Liver (tissue), 9 donors: ENCODE measurements around the gene RASGRP2. TPM values are rescaled to one million over a fixed set of nuclear protein-coding genes. Genes with fewer than 3 reads are reported as not detected.

Source experiments
- DNase-seq: peaks from one replicate; pipeline ENCODE4 v3.0.0-alpha.2; 2017; ENCODE audit warnings: low spot score
- H3K27ac ChIP-seq, 2 donors: one replicate each; pipeline ENCODE4 v1.7.0; 2013; ENCODE audit warnings: inconsistent platforms in 2 of 2, low read length in 2 of 2, control low read depth in 1 of 2, low read depth in 1 of 2, mild to moderate bottlenecking in 1 of 2
- H3K27me3 ChIP-seq, 4 donors: one replicate each; pipeline versions ENCODE4 v1.6.1 to v1.7.0; 2013; ENCODE audit warnings: low read length in 3 of 4, inconsistent platforms in 1 of 4, mild to moderate bottlenecking in 1 of 4, moderate library complexity in 1 of 4; ENCODE audit not compliant: control insufficient read depth in 4 of 4, insufficient read depth in 4 of 4
- H3K36me3 ChIP-seq, 4 donors: one replicate each; pipeline versions ENCODE4 v1.6.1 to v1.7.0; 2013; ENCODE audit warnings: low read length in 3 of 4, mild to moderate bottlenecking in 3 of 4, low read depth in 1 of 4, moderate library complexity in 1 of 4; ENCODE audit not compliant: control insufficient read depth in 4 of 4, insufficient read depth in 3 of 4
- H3K4me1 ChIP-seq, 4 donors: one replicate each; pipeline versions ENCODE4 v1.6.1 to v1.7.0; 2013; ENCODE audit warnings: low read length in 3 of 4, mild to moderate bottlenecking in 3 of 4, moderate library complexity in 1 of 4; ENCODE audit not compliant: control insufficient read depth in 4 of 4, insufficient read depth in 4 of 4
- H3K4me3 ChIP-seq, 3 donors: one replicate each; pipeline versions ENCODE4 v1.6.1 to v1.7.0; 2013; ENCODE audit warnings: low read length in 3 of 3, control low read depth in 1 of 3, low read depth in 1 of 3, mild to moderate bottlenecking in 1 of 3
- H3K9ac ChIP-seq, 2 donors: one replicate each; pipeline ENCODE4 v1.7.0; 2013; ENCODE audit warnings: low read length in 2 of 2, mild to moderate bottlenecking in 2 of 2, moderate library complexity in 2 of 2, control low read depth in 1 of 2, low read depth in 1 of 2
- H3K9me3 ChIP-seq, 4 donors: one replicate each; pipeline versions ENCODE4 v1.6.1 to v1.7.0; 2013; ENCODE audit warnings: low read length in 3 of 4; ENCODE audit not compliant: control insufficient read depth in 4 of 4
- ATF3 ChIP-seq: IDR thresholded peaks from 2 replicates; pipeline ENCODE4 v1.6.1; 2016; ENCODE audit warnings: antibody characterized with exemption
- CTCF ChIP-seq: fragments of 150-350 bp; IDR thresholded peaks from 2 replicates; pipeline ENCODE4 v1.5.1; 2017; ENCODE audit warnings: improper control_type of control experiment, low read depth, low read length; ENCODE audit not compliant: missing input control
- EGR1 ChIP-seq, 2 donors: IDR thresholded peaks; 2 replicates each; pipeline ENCODE4 v1.6.1; 2016 to 2018; ENCODE audit warnings: antibody characterized with exemption in 2 of 2, low read depth in 2 of 2
- FOXA1 ChIP-seq: IDR thresholded peaks from 2 replicates; pipeline ENCODE4 v1.6.1; 2016; ENCODE audit warnings: antibody characterized with exemption
- FOXA2 ChIP-seq: IDR thresholded peaks from 2 replicates; pipeline ENCODE4 v1.6.1; 2016; ENCODE audit warnings: antibody characterized with exemption
- GABPA ChIP-seq, 2 donors: IDR thresholded peaks in 1 of 2; conservative IDR thresholded peaks in 1 of 2; 2 replicates each; pipeline ENCODE4 v1.6.1; 2016; ENCODE audit warnings: antibody characterized with exemption in 2 of 2, mild to moderate bottlenecking in 1 of 2, moderate library complexity in 1 of 2
- HNF4A ChIP-seq, 2 donors: conservative IDR thresholded peaks; 2 replicates each; pipeline ENCODE4 v1.6.1; 2016; ENCODE audit warnings: antibody characterized with exemption in 2 of 2, mild to moderate bottlenecking in 2 of 2
- HNF4G ChIP-seq: IDR thresholded peaks from 2 replicates; pipeline ENCODE4 v1.6.1; 2016; ENCODE audit warnings: antibody characterized with exemption
- JUND ChIP-seq, 2 donors: IDR thresholded peaks; 2 replicates each; pipeline ENCODE4 v1.6.1; 2016; ENCODE audit warnings: antibody characterized with exemption in 2 of 2
- MAX ChIP-seq: IDR thresholded peaks from 2 replicates; pipeline ENCODE4 v1.6.1; 2016; ENCODE audit warnings: antibody characterized with exemption
- NR2F2 ChIP-seq: IDR thresholded peaks from 2 replicates; pipeline ENCODE4 v1.6.1; 2016; ENCODE audit warnings: antibody characterized with exemption
- RAD21 ChIP-seq, 2 donors: IDR thresholded peaks; 2 replicates each; pipeline ENCODE4 v1.6.1; 2016; ENCODE audit warnings: antibody characterized with exemption in 2 of 2, mild to moderate bottlenecking in 2 of 2
- REST ChIP-seq: IDR thresholded peaks from 2 replicates; pipeline ENCODE4 v1.6.1; 2016; ENCODE audit warnings: antibody characterized with exemption, mild to moderate bottlenecking
- RXRA ChIP-seq, 2 donors: IDR thresholded peaks; 2 replicates each; pipeline ENCODE4 v1.6.1; 2017 to 2018; ENCODE audit warnings: antibody characterized with exemption in 2 of 2, mild to moderate bottlenecking in 1 of 2
- SP1 ChIP-seq: IDR thresholded peaks from 2 replicates; pipeline ENCODE4 v1.6.1; 2018; ENCODE audit warnings: antibody characterized with exemption, mild to moderate bottlenecking
- TAF1 ChIP-seq: conservative IDR thresholded peaks from 2 replicates; pipeline ENCODE4 v1.6.1; 2016; ENCODE audit warnings: antibody characterized with exemption, mild to moderate bottlenecking
- YY1 ChIP-seq: IDR thresholded peaks from 2 replicates; pipeline ENCODE4 v1.6.1; 2016; ENCODE audit warnings: antibody characterized with exemption, mild to moderate bottlenecking
- WGBS: extraction: QIAGEN DNeasy Blood & Tissue Kit; methylation state at CpG from one replicate; pipeline ENCODE4 v1.1.7; 2013; 5-methylcytosine and 5-hydroxymethylcytosine counted together
- polyA plus RNA-seq, 2 donors: library from polyadenylated mRNA; stranded (reverse) in 1 of 2; unstranded in 1 of 2; fragments of 200-250 nt in 1 of 2; fragments of >200 nt in 1 of 2; fragmentation: Nextera tagmentation in 1 of 2; extraction: Ambion mirVana in 1 of 2; gene quantifications; one replicate each; pipeline versions ENCODE4 v1.2.1 to v1.2.3, GENCODE V29; 2013 to 2015
- total RNA-seq, 2 donors: library from RNA; depleted of rRNA; stranded (reverse); fragments of >200 nt; gene quantifications; one replicate each; pipeline ENCODE4 v1.2.3, GENCODE V29; 2014
- donor health status: healthy.
- donor health status: healthy.
- donor health status: healthy.
- donor health status: healthy.
- donor health status: healthy.

Gene RASGRP2
- total and polyA plus RNA-seq, 4 donors = 2.7 to 14.9 (median 8.7) TPM

- 77% methylated on average over 23 of the region's 23 CpGs for WGBS
- Histone ChIP-seq H3K4me3 (no peak overlapping the region), H3K36me3 (peaks cover 0 to 3% (median 0%) of the 10 kb centered on the region in 4 donors), H3K27ac (no peak overlapping the region), H3K4me1 (peaks cover 11 to 21% (median 14%) of the 10 kb centered on the region in 4 donors), H3K27me3 (no peaks in the 10 kb centered on the region), H3K9ac (no peak overlapping the region), H3K9me3 (no peaks in the 10 kb centered on the region)
- no peak for DNase-seq
- no peak for TF ChIP-seq FOXA2
- no peak for TF ChIP-seq HNF4A (conservative IDR thresholded peaks at IDR 0.05)
- no peak for TF ChIP-seq HNF4G
- no peak for TF ChIP-seq NR2F2
- no peak for TF ChIP-seq REST
- TF ChIP-seq ATF3 = no peak
- no peak for TF ChIP-seq EGR1 (IDR thresholded peaks at IDR 0.05; ENCODE audit: low read depth in 2 of 2)
- TF ChIP-seq JUND (IDR thresholded peaks at IDR 0.05) = no peak
- TF ChIP-seq RXRA (IDR thresholded peaks at IDR 0.05) = no peak
- no peak for TF ChIP-seq YY1
- no peak for TF ChIP-seq TAF1
- no peak for TF ChIP-seq FOXA1
- TF ChIP-seq RAD21 (IDR thresholded peaks at IDR 0.05) = no peak
- no peak for TF ChIP-seq GABPA (IDR thresholded peaks at IDR 0.05 in 1 of 2, conservative IDR thresholded peaks at IDR 0.05 in 1 of 2)
- TF ChIP-seq MAX = no peak
These were observed 8.9 kb downstream of the RASGRP2 start for GRCh38 chr11:64734811-64735724.

- Histone ChIP-seq H3K4me1 (peaks cover 10 to 27% (median 22%) of the 10 kb centered on the region in 4 donors), H3K9me3 (no peaks in the 10 kb centered on the region), H3K27ac (no peak overlapping the region), H3K4me3 (no peak overlapping the region), H3K27me3 (no peaks in the 10 kb centered on the region), H3K9ac (no peak overlapping the region), H3K36me3 (peaks cover 0 to 3% (median 0%) of the 10 kb centered on the region in 4 donors)
- no peak for TF ChIP-seq FOXA2
- no peak for TF ChIP-seq REST
- no peak for TF ChIP-seq YY1
- TF ChIP-seq JUND (IDR thresholded peaks at IDR 0.05) = no peak
- TF ChIP-seq SP1 = no peak
- no peak for TF ChIP-seq CTCF
- TF ChIP-seq TAF1 = no peak
- TF ChIP-seq RAD21 (IDR thresholded peaks at IDR 0.05) = no peak
- no peak for TF ChIP-seq EGR1 (IDR thresholded peaks at IDR 0.05; ENCODE audit: low read depth in 2 of 2)
- TF ChIP-seq HNF4G = no peak
- TF ChIP-seq FOXA1 = no peak
- no peak for TF ChIP-seq NR2F2
- WGBS = 96% methylated on average over 3 of the region's 3 CpGs
- no peak for DNase-seq
These were observed 12.3 kb downstream of the RASGRP2 start for GRCh38 chr11:64731601-64732000.
